Bronchial epithelial cell (primary cell): ENCODE measurements around the gene NWD2. TPM values are rescaled to one million over a fixed set of nuclear protein-coding genes. Genes with fewer than 3 reads are reported as not detected.

Experiments used
- DNase-seq: peaks from one replicate; pipeline ENCODE4 v3.0.0-alpha.2; 2010; ENCODE audit warnings: low read depth
- FAIRE-seq: peaks from 2 replicates; lab custom pipeline; 2011; peaks lifted over from hg19 to GRCh38; lab: Jason Lieb, UNC
- H3K27me3 ChIP-seq: 2 replicates; pipeline ENCODE4 v1.5.1; 2011; ENCODE audit warnings: low read length; ENCODE audit not compliant: control insufficient read depth, insufficient read depth
- H3K36me3 ChIP-seq: 2 replicates; pipeline ENCODE4 v1.5.1; 2011; ENCODE audit warnings: low read length; ENCODE audit not compliant: control insufficient read depth, insufficient read depth
- H3K4me3 ChIP-seq: 2 replicates; pipeline ENCODE4 v1.5.1; 2011; ENCODE audit warnings: mild to moderate bottlenecking, low read depth, low read length, control low read depth
- total RNA-seq: library from RNA; depleted of rRNA; stranded (reverse); fragments of >200 nt; gene quantifications from 2 replicates; pipeline ENCODE4 v1.2.1, GENCODE V29; 2014
- TF ChIP-seq, protein P1 (sequence below): IDR thresholded peaks from 2 replicates; pipeline ENCODE4 v1.5.1; 2011; ENCODE audit warnings: mild to moderate bottlenecking, moderate library complexity, low read length, control low read depth, inconsistent platforms; ENCODE audit not compliant: insufficient read depth, severe bottlenecking

NWD2 gene
- total RNA-seq, 1 donor from 2014 or later, result 0.26 TPM

- H3K36me3 ChIP-seq, result no peaks in the 10 kb centered on the region
- DNase-seq (no peak), FAIRE-seq (no peak)
- TF ChIP-seq, protein P1, sequence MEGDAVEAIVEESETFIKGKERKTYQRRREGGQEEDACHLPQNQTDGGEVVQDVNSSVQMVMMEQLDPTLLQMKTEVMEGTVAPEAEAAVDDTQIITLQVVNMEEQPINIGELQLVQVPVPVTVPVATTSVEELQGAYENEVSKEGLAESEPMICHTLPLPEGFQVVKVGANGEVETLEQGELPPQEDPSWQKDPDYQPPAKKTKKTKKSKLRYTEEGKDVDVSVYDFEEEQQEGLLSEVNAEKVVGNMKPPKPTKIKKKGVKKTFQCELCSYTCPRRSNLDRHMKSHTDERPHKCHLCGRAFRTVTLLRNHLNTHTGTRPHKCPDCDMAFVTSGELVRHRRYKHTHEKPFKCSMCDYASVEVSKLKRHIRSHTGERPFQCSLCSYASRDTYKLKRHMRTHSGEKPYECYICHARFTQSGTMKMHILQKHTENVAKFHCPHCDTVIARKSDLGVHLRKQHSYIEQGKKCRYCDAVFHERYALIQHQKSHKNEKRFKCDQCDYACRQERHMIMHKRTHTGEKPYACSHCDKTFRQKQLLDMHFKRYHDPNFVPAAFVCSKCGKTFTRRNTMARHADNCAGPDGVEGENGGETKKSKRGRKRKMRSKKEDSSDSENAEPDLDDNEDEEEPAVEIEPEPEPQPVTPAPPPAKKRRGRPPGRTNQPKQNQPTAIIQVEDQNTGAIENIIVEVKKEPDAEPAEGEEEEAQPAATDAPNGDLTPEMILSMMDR, result no peak
- H3K27me3 ChIP-seq, result peaks cover 2% of the 10 kb centered on the region
- H3K4me3 ChIP-seq, result no peak overlapping the region
These were observed 206.4 kb downstream of the NWD2 start for GRCh38 chr4:37450911-37451310.

GRCh38 chr4:37451656-37452055 lies 207.1 kb downstream of the NWD2 start:
- FAIRE-seq (no peak), DNase-seq (peak; percentile 63)
- H3K4me3 ChIP-seq, result no peak overlapping the region

GRCh38 chr4:37452952-37453280 lies 208.4 kb downstream of the NWD2 start:
- peak overlapping the region; percentile 46 for H3K4me3 ChIP-seq
- FAIRE-seq (peak; percentile 7), DNase-seq (peak; percentile 86)

More at GRCh38 chr4:37451656-37452055, 207.1 kb downstream of the NWD2 start:
- TF ChIP-seq, protein P1, result no peak
- H3K36me3 ChIP-seq, result no peaks in the 10 kb centered on the region
- H3K27me3 ChIP-seq, result peaks cover 2% of the 10 kb centered on the region

GRCh38 chr4:37453281-37453998 lies 208.9 kb downstream of the NWD2 start:
- Histone ChIP-seq H3K27me3 (peaks cover 2% of the 10 kb centered on the region), H3K36me3 (no peaks in the 10 kb centered on the region), H3K4me3 (peak overlapping the region; percentile 46)
- TF ChIP-seq, protein P1, result no peak
- FAIRE-seq (no peak), DNase-seq (peak; percentile 34)

More at GRCh38 chr4:37452952-37453280, 208.4 kb downstream of the NWD2 start:
- H3K36me3 ChIP-seq, result no peaks in the 10 kb centered on the region
- TF ChIP-seq, protein P1, result peak; percentile 65
- H3K27me3 ChIP-seq, result peaks cover 2% of the 10 kb centered on the region

- DNase-seq (no peak), FAIRE-seq (no peak)
- Histone ChIP-seq H3K27me3 (peaks cover 2% of the 10 kb centered on the region), H3K36me3 (no peaks in the 10 kb centered on the region), H3K4me3 (peak overlapping the region; percentile 46)
- TF ChIP-seq, protein P1, result no peak
These were observed 209.7 kb downstream of the NWD2 start for GRCh38 chr4:37453999-37454800.
